Measurements from ENCODE around the gene FAR1. TPM values are rescaled to one million over a fixed set of nuclear protein-coding genes. Genes with fewer than 3 reads are reported as not detected.

FAR1 gene
- total and polyA plus RNA-seq, 8 donors = 51.0 to 112 (median 99.7) TPM

GRCh38 chr11:13759050-13759449 is 90.6 kb downstream of the FAR1 start:
- no peak overlapping the region for H3K27ac ChIP-seq
- no peaks in the 10 kb centered on the region for H3K36me3 ChIP-seq
- intact Hi-C loops (cut with DNase I) = no loop called here
- no peak for DNase-seq
- TF ChIP-seq, protein P1, sequence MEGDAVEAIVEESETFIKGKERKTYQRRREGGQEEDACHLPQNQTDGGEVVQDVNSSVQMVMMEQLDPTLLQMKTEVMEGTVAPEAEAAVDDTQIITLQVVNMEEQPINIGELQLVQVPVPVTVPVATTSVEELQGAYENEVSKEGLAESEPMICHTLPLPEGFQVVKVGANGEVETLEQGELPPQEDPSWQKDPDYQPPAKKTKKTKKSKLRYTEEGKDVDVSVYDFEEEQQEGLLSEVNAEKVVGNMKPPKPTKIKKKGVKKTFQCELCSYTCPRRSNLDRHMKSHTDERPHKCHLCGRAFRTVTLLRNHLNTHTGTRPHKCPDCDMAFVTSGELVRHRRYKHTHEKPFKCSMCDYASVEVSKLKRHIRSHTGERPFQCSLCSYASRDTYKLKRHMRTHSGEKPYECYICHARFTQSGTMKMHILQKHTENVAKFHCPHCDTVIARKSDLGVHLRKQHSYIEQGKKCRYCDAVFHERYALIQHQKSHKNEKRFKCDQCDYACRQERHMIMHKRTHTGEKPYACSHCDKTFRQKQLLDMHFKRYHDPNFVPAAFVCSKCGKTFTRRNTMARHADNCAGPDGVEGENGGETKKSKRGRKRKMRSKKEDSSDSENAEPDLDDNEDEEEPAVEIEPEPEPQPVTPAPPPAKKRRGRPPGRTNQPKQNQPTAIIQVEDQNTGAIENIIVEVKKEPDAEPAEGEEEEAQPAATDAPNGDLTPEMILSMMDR (IDR thresholded peaks at IDR 0.05) = no peak
- no peak overlapping the region for H3K4me3 ChIP-seq
- H3K27me3 ChIP-seq = no peaks in the 10 kb centered on the region
- H3K4me1 ChIP-seq = no peaks in the 10 kb centered on the region
- H3K9me3 ChIP-seq = no peaks in the 10 kb centered on the region
- no peak for ATAC-seq

- Histone ChIP-seq H3K27ac (no peak overlapping the region), H3K4me3 (no peak overlapping the region), H3K27me3 (no peaks in the 10 kb centered on the region), H3K9me3 (no peaks in the 10 kb centered on the region), H3K36me3 (no peaks in the 10 kb centered on the region), H3K4me1 (no peaks in the 10 kb centered on the region)
- TF ChIP-seq, protein P1 (IDR thresholded peaks at IDR 0.05) = no peak
- ATAC-seq (no peak), DNase-seq (no peak)
- intact Hi-C loops (cut with DNase I) = no loop called here
These were observed 91.6 kb downstream of the FAR1 start for GRCh38 chr11:13760115-13760514.

DNA sequence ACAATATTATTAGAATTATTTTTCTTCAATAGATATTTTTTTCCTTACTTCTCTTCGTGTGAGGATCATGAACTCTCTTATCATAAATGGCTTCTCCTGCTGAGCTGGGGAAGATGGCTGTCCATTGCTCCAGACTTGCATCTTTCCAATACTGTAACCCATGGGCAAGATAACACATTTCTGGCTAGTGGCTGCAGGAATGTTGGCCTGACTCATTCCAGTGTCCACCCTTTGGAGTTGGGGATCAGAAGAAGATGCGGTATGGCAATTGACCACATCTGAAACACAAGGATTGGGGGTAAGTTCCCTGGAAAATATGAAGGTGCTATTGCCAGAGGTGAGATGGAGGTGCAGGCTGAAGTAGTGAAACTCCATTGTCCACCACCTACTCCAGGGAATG is 92.8 kb downstream of the FAR1 start:
- no peak overlapping the region for H3K4me3 ChIP-seq
- DNase-seq = no peak
- no peaks in the 10 kb centered on the region for H3K4me1 ChIP-seq
- no peaks in the 10 kb centered on the region for H3K9me3 ChIP-seq
- TF ChIP-seq, protein P1 (IDR thresholded peaks at IDR 0.05) = no peak
- H3K36me3 ChIP-seq = no peaks in the 10 kb centered on the region
- no peak for ATAC-seq
- no peak overlapping the region for H3K27ac ChIP-seq
- H3K27me3 ChIP-seq = no peaks in the 10 kb centered on the region
- intact Hi-C loops (cut with DNase I) = no loop called here

GRCh38 chr11:13761716-13762115 is 93.2 kb downstream of the FAR1 start:
- Histone ChIP-seq H3K4me1 (no peaks in the 10 kb centered on the region), H3K9me3 (no peaks in the 10 kb centered on the region), H3K27ac (no peak overlapping the region), H3K27me3 (no peaks in the 10 kb centered on the region), H3K4me3 (no peak overlapping the region), H3K36me3 (no peaks in the 10 kb centered on the region)
- no peak for ATAC-seq
- intact Hi-C loops (cut with DNase I) = no loop called here
- DNase-seq = no peak
- TF ChIP-seq, protein P1 (IDR thresholded peaks at IDR 0.05) = no peak

- no peaks in the 10 kb centered on the region for H3K4me1 ChIP-seq
- H3K27ac ChIP-seq = no peak overlapping the region
- intact Hi-C loops (cut with DNase I) = no loop called here
- H3K4me3 ChIP-seq = no peak overlapping the region
- DNase-seq (no peak), ATAC-seq (no peak)
- no peaks in the 10 kb centered on the region for H3K36me3 ChIP-seq
- no peaks in the 10 kb centered on the region for H3K9me3 ChIP-seq
- TF ChIP-seq, protein P1 (IDR thresholded peaks at IDR 0.05) = no peak
- H3K27me3 ChIP-seq = no peaks in the 10 kb centered on the region
These were observed 94.2 kb downstream of the FAR1 start for GRCh38 chr11:13762718-13763117.

Data from left lung (tissue), 10 donors.